Vagina (tissue), 2 donors: Measurements from ENCODE around the gene CLSTN1.

Experiments
- CTCF ChIP-seq, 3 experiments: fragments of 450-650 bp in 2 of 3; fragments of 200-600 bp in 1 of 3; sonication (generic) in 1 of 3; IDR thresholded peaks; one replicate each; pipeline ENCODE4 v1.5.1; 2017 to 2019; ENCODE audit warnings: antibody characterized with exemption in 3 of 3, mild to moderate bottlenecking in 2 of 3, moderate library complexity in 2 of 3
- POLR2A ChIP-seq, 2 donors: fragments of 450-650 bp; IDR thresholded peaks; one replicate each; pipeline ENCODE4 v1.6.1; 2017; ENCODE audit warnings: antibody characterized with exemption in 2 of 2, mild to moderate bottlenecking in 2 of 2, moderate library complexity in 2 of 2
- POLR2AphosphoS5 ChIP-seq, 2 donors: sonication (generic); formaldehyde crosslinking; IDR thresholded peaks; one replicate each; pipeline ENCODE4 v1.9.0; 2017; ENCODE audit warnings: antibody characterized with exemption in 2 of 2, mild to moderate bottlenecking in 2 of 2, low read depth in 1 of 2; ENCODE audit not compliant: insufficient read depth in 1 of 2

GRCh38 chr1:9746651-9747050 lies 77.1 kb downstream of the CLSTN1 start:
- no peak for TF ChIP-seq POLR2AphosphoS5 (IDR thresholded peaks at IDR 0.05; ENCODE audit: insufficient read depth in 1 of 2, low read depth in 1 of 2)
- no peak for TF ChIP-seq CTCF (IDR thresholded peaks at IDR 0.05)
- no peak for TF ChIP-seq POLR2A (IDR thresholded peaks at IDR 0.05)
